B cell (primary cell): Measurements from ENCODE around the gene ZWINT. TPM values are rescaled to one million over a fixed set of nuclear protein-coding genes. Genes with fewer than 3 reads are reported as not detected.

Experiments
- ATAC-seq: fragments of 200-7000 bp; cut with Tn5 transposase; one replicate; pipeline ENCODE4 v1.10.0; 2021; ENCODE audit warnings: low read depth, mild to moderate bottlenecking, moderate number of reproducible peaks, moderate library complexity
- CTCF ChIA-PET: fragments of 350-600 bp; sonication (Branson Sonifier 250); formaldehyde crosslinking; loops from one replicate; lab custom pipeline; 2021; ENCODE audit warnings: antibody characterized with exemption, inconsistent platforms; lab: Charles Lee
- POLR2A ChIA-PET: fragments of 350-600 bp; sonication (Branson Sonifier 250); formaldehyde crosslinking; loops from one replicate; lab custom pipeline; 2021; ENCODE audit warnings: antibody characterized with exemption; lab: Charles Lee
- DNase-seq: peaks from one replicate; pipeline ENCODE4 v3.0.0; 2013
- H2AFZ ChIP-seq: 2 replicates; pipeline ENCODE4 v1.6.1; 2012; ENCODE audit warnings: mild to moderate bottlenecking, low read depth, low read length; ENCODE audit not compliant: insufficient read depth, poor library complexity, severe bottlenecking
- H3K27ac ChIP-seq, 2 donors: 1 replicate in 1 of 2; 2 replicates in 1 of 2; pipeline ENCODE4 v1.5.1; 2012 to 2013; ENCODE audit warnings: low read length in 2 of 2, mild to moderate bottlenecking in 2 of 2, moderate library complexity in 1 of 2
- H3K27me3 ChIP-seq, 4 experiments: fragments of 200-600 bp in 1 of 4; sonication (generic) in 1 of 4; replicated peaks in 1 of 4; 1 replicate in 2 of 4; 2 replicates in 2 of 4; pipeline versions ENCODE4 v1.6.1 to v1.7.0; 2013 to 2016; ENCODE audit warnings: low read length in 3 of 4, mild to moderate bottlenecking in 2 of 4, mixed read lengths in 1 of 4, moderate library complexity in 1 of 4; ENCODE audit not compliant: insufficient read depth in 4 of 4, control insufficient read depth in 3 of 4; ENCODE audit errors: control extremely low read depth in 1 of 4
- H3K36me3 ChIP-seq, 2 experiments: replicated peaks in 1 of 2; 1 replicate in 1 of 2; 2 replicates in 1 of 2; pipeline versions ENCODE4 v1.6.1 to v1.7.1; 2013; ENCODE audit warnings: low read length in 1 of 2; ENCODE audit not compliant: insufficient read depth in 2 of 2, control insufficient read depth in 1 of 2; ENCODE audit errors: control extremely low read depth in 1 of 2, extremely low read depth in 1 of 2
- H3K4me1 ChIP-seq, 2 donors: fragments of 200-600 bp in 1 of 2; sonication (generic) in 1 of 2; 1 replicate in 1 of 2; 2 replicates in 1 of 2; pipeline versions ENCODE4 v1.5.1 to v1.6.1; 2013 to 2017; ENCODE audit warnings: low read length in 2 of 2; ENCODE audit not compliant: control insufficient read depth in 2 of 2, insufficient read depth in 2 of 2
- H3K4me2 ChIP-seq: replicated peaks from 2 replicates; pipeline ENCODE3; 2012; ENCODE audit warnings: mild to moderate bottlenecking, low read depth, low read length; ENCODE audit not compliant: poor library complexity, severe bottlenecking
- H3K4me3 ChIP-seq, 5 experiments: fragments of 200-600 bp in 1 of 5; sonication (generic) in 1 of 5; 1 replicate in 3 of 5; 2 replicates in 2 of 5; pipeline versions ENCODE4 v1.5.1 to v1.7.0; 2011 to 2016; ENCODE audit warnings: low read length in 4 of 5, mild to moderate bottlenecking in 4 of 5, low read depth in 2 of 5, control low read depth in 1 of 5, moderate library complexity in 1 of 5; ENCODE audit not compliant: insufficient read depth in 1 of 5; ENCODE audit errors: control extremely low read depth in 1 of 5, extremely low read depth in 1 of 5
- H3K79me2 ChIP-seq: fragments of 200-600 bp; sonication (generic); one replicate; pipeline ENCODE4 v1.6.0; 2016; ENCODE audit warnings: low read length; ENCODE audit not compliant: control insufficient read depth, insufficient read depth
- H3K9ac ChIP-seq: fragments of 200-600 bp; sonication (generic); 2 replicates; pipeline ENCODE4 v1.6.1; 2017; ENCODE audit warnings: mild to moderate bottlenecking, low read length, moderate library complexity
- H3K9me3 ChIP-seq, 3 donors: one replicate each; pipeline versions ENCODE4 v1.6.1 to v1.7.1; 2013; ENCODE audit warnings: low read length in 2 of 3; ENCODE audit not compliant: control insufficient read depth in 2 of 3, insufficient read depth in 1 of 3; ENCODE audit errors: control extremely low read depth in 1 of 3
- H4K20me1 ChIP-seq: 2 replicates; pipeline ENCODE4 v1.6.0; 2012; ENCODE audit warnings: mild to moderate bottlenecking, low read length; ENCODE audit not compliant: insufficient read depth, control insufficient read depth, poor library complexity, severe bottlenecking
- H3K27ac Mint-ChIP-seq: one replicate; pipeline ENCODE4 v1.8.0; 2021; ENCODE audit warnings: mixed read lengths
- H3K27me3 Mint-ChIP-seq: one replicate; pipeline ENCODE4 v1.8.0; 2021; ENCODE audit warnings: mixed read lengths
- H3K4me1 Mint-ChIP-seq: one replicate; pipeline ENCODE4 v1.8.0; 2021; ENCODE audit warnings: mixed read lengths
- H3K4me3 Mint-ChIP-seq: one replicate; pipeline ENCODE4 v1.8.0; 2021; ENCODE audit warnings: mixed read lengths
- H3K9me3 Mint-ChIP-seq: one replicate; pipeline ENCODE4 v1.8.0; 2022; ENCODE audit warnings: mixed read lengths; ENCODE audit not compliant: insufficient read depth
- CTCF ChIP-seq: fragments of 200-600 bp; IDR thresholded peaks from one replicate; pipeline ENCODE4 v1.8.0; 2022; ENCODE audit warnings: antibody characterized with exemption, mild to moderate bottlenecking
- EZH2 ChIP-seq: IDR thresholded peaks from 2 replicates; pipeline ENCODE4 v1.6.1; 2012; ENCODE audit warnings: borderline replicate concordance, low read depth, mild to moderate bottlenecking, moderate library complexity, low read length; ENCODE audit not compliant: insufficient read depth, poor library complexity, severe bottlenecking
- WGBS: methylation state at CpG from one replicate; pipeline ENCODE4 v1.1.5; 2013; ENCODE audit warnings: missing lambda C conversion rate; ENCODE audit not compliant: insufficient coverage; 5-methylcytosine and 5-hydroxymethylcytosine counted together
- intact Hi-C: fragments of 100-400 bp; cut with micrococcal nuclease; formaldehyde crosslinking; loops from one replicate; pipeline ENCODE4 v1.10.0; 2022
- polyA plus RNA-seq: library from polyadenylated mRNA; depleted of rRNA; stranded (reverse); fragments of >200 nt; gene quantifications from 2 replicates; pipeline ENCODE4 v1.2.3, GENCODE V29; 2012
- total RNA-seq, 2 donors: library from RNA; stranded (reverse); fragments of 120-200 nt in 1 of 2; gene quantifications; 1 replicate in 1 of 2; 2 replicates in 1 of 2; pipeline versions ENCODE4 v1.2.3 to v1.2.4, GENCODE V29; 2013 to 2022

ZWINT gene
- total and polyA plus RNA-seq, 2 donors (not counting 1 experiment from before 2014, with no cell fraction given) = 0.85 to 1.1 TPM

GRCh38 chr10:56341612-56342011, 19.4 kb downstream of the ZWINT start:
- Histone ChIP-seq H3K4me2 (no peak overlapping the region), H4K20me1 (no peaks in the 10 kb centered on the region), H3K9me3 (peaks cover 0 to 4% (median 0%) of the 10 kb centered on the region in 3 donors), H3K4me3 (no peak overlapping the region), H3K27ac (no peak overlapping the region), H3K27me3 (no peaks in the 10 kb centered on the region), H3K4me1 (no peaks in the 10 kb centered on the region), H3K36me3 (no peaks in the 10 kb centered on the region), H3K79me2 (no peaks in the 10 kb centered on the region), H2AFZ (no peak overlapping the region), H3K9ac (no peak overlapping the region)
- no CpG with 5 or more reads among the region's 1 CpG for WGBS
- Mint-ChIP-seq H3K9me3 (no peaks in the 10 kb centered on the region), H3K27me3 (no peaks in the 10 kb centered on the region), H3K4me1 (no peaks in the 10 kb centered on the region), H3K27ac (no peak overlapping the region), H3K4me3 (no peak overlapping the region)
- POLR2A ChIA-PET = no interaction called here
- DNase-seq = no peak
- intact Hi-C loops = no loop called here
- TF ChIP-seq CTCF (no peak), EZH2 (no peak)
- CTCF ChIA-PET = no interaction called here
- no peak for ATAC-seq

- Histone ChIP-seq H2AFZ (no peak overlapping the region), H3K9me3 (no peaks in the 10 kb centered on the region), H3K27me3 (no peaks in the 10 kb centered on the region), H3K36me3 (no peaks in the 10 kb centered on the region), H3K9ac (no peak overlapping the region), H3K27ac (no peak overlapping the region), H4K20me1 (no peaks in the 10 kb centered on the region), H3K4me1 (no peaks in the 10 kb centered on the region), H3K79me2 (no peaks in the 10 kb centered on the region), H3K4me2 (no peak overlapping the region), H3K4me3 (no peak overlapping the region)
- DNase-seq (no peak), ATAC-seq (no peak)
- Mint-ChIP-seq H3K9me3 (no peaks in the 10 kb centered on the region), H3K4me3 (no peak overlapping the region), H3K27ac (no peak overlapping the region), H3K4me1 (no peaks in the 10 kb centered on the region), H3K27me3 (no peaks in the 10 kb centered on the region)
- WGBS = no CpG with 5 or more reads among the region's 2 CpGs
- no peak for TF ChIP-seq EZH2
- POLR2A ChIA-PET = no interaction called here
- intact Hi-C loops = no loop called here
- CTCF ChIA-PET = no interaction called here
These were observed 31.1 kb downstream of the ZWINT start for GRCh38 chr10:56329961-56330360.
